Posterior cingulate gyrus (tissue), 11 donors: ENCODE measurements around the gene STOML2.

Source experiments
- DNase-seq, 10 donors: peaks; one replicate each; pipeline versions ENCODE4 v3.0.0 to v3.0.0-alpha.2; 2020 to 2021; ENCODE audit warnings: mixed read lengths in 3 of 10
- intact Hi-C: fragments of 100-400 bp; cut with DNase I; formaldehyde crosslinking; loops from one replicate; pipeline ENCODE4 v1.15.1; 2023

STOML2 gene

GRCh38 chr9:35108946-35109575 is 6.1 kb upstream of the STOML2 start:
- intact Hi-C loops, result no loop called here
- DNase-seq, result no peak

- peak in 1 of 10 donors; percentile 49 for DNase-seq
- intact Hi-C loops, result no loop called here
Observed at GRCh38 chr9:35108461-35108860, 5.5 kb upstream of the STOML2 start.

DNA sequence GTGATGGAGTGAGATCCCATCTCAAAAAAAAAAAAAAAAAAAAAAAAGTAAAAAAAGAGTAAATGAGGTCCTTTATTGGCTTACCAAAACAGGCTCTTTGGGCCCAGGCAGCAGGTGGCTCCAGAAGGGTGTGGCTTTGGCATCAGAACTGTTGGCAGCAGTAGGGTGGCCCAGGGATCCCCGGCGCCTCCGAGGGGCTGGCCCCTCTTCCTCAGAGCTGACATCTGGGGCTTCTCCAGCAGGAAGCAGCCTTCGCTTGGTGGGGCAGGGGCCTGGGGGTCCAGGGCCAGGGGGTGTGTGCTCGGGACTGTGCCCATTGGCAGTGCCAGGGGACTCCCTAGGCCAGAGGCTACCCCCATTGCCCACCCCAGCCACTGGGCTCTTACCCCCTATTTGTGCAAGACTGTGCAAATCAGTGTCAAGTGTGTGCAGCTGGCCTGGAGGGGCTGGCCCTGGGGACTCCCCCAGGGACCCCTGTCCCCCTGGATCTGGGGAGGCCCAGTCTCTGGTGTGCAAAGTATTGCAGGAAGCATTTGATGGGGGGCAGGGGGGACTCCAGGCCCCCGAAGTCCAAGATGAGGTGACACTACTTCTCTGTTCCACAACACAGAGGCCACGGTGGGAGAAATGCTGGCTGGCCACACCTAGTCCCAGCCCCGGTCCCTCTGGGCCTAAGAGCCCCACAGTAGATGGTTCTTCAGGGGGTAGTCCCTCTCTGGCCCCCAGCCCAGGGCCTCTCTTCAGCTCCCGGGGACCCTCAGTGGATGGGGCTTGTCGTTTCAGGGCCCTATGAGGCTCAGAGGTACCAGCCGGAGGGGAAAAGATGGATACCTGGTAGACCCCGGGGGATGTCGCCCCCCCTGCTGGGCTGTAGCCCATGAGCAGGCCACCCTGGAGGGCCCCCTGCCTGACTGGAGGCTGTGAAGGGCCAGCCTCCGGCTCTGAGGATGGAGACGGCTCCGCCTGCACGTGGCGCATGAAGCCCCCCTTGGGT is 4.7 kb upstream of the STOML2 start:
- DNase-seq, result peak in 1 of 10 donors; percentile 62
- intact Hi-C loops, result no loop called here

DNA sequence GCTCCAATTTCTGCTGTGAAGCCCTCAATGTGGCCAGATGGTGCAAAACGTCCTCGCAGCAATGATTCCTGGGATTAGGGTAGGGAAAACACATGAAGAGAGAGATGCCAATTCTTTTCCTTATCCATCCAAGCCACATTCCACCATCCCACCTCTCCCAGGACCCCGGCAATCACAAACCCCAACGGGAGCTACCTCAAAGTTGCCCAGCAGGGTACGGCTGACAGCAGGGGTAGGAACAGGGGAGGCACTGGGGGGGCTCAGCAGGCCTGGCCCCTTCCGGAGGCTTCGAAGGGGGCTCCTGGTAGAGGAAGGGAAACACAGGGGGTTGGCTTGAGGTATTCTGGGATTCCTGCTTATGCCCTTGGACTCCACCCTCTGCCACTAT is 3.4 kb upstream of the STOML2 start:
- peak in 1 of 10 donors; percentile 14 for DNase-seq
- intact Hi-C loops, result no loop called here

GRCh38 chr9:35105571-35106342 is 2.8 kb upstream of the STOML2 start:
- no peak for DNase-seq
- intact Hi-C loops, result no loop called here

DNA sequence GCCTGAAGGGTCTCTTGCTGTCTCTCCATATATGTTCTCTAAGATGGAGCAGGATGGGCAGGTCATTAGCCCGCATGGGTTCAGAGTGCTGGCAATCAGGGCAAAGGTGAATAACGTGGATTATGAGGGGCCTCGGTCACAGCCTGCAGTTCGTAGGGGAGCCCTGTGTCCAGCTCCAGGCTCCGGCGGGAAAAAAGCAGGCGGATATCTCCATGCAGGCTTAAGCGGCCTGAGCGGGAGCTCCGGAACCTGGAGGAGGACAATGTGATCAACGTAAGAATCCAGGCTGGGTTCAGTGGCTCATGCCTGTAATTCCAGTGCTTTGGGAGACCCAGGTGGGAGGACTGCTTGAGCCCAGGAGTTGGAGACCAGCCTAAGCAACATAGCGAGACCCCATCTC is 2.2 kb upstream of the STOML2 start:
- no peak for DNase-seq
- intact Hi-C loops, result no loop called here

- intact Hi-C loops, result no loop called here
- DNase-seq, result peak in 1 of 10 donors; percentile 6
Observed at GRCh38 chr9:35104586-35104985, 1.7 kb upstream of the STOML2 start.

GRCh38 chr9:35103660-35104191 is 795 bp upstream of the STOML2 start:
- peak in 1 of 10 donors; percentile 63 for DNase-seq
- intact Hi-C loops, result no loop called here

- DNase-seq, result peak in 2 of 10 donors; percentile 20 to 88
- intact Hi-C loops, result no loop called here
Observed at GRCh38 chr9:35102465-35102768, 514 bp downstream of the STOML2 start.

DNA sequence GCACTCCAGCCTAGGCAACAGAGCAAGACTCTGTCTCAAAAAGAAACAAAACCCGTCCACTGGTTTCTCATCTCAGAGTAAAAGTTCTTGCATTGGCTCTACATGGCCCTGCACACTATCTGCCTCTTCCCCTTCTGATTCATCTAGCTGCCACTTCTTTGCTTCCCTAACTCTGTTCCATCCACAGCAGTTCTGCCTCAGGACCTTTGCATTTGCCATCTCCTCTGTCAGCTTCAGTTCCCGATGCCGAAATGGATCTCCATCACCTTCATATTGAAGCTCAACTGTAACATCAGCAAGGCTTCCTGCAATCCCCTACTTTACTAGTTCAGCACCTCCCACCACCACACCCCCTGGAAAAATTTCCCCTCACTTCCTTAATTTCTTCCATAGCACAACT is 5.4 kb downstream of the STOML2 start:
- intact Hi-C loops, result loop anchor here (10.0 kb wide), 1 partner anchor 637 kb away; the partner anchor contains the start of genes CREB3 and TLN1
- DNase-seq, result no peak

GRCh38 chr9:35096035-35096849 is 6.7 kb downstream of the STOML2 start, which contains the start of gene PIGO:
PIGO (minus strand) TSS chr9:35096591; CDS start chr9:35095565, 1,026 bp downstream.
- DNase-seq, result peak; percentile 74 to 98 (median 88)
- intact Hi-C loops, result loop anchor here (1.0 to 10.0 kb wide), 2 partner anchors 197 to 639 kb away; partner anchors contain the start of genes CREB3 and TLN1

DNA sequence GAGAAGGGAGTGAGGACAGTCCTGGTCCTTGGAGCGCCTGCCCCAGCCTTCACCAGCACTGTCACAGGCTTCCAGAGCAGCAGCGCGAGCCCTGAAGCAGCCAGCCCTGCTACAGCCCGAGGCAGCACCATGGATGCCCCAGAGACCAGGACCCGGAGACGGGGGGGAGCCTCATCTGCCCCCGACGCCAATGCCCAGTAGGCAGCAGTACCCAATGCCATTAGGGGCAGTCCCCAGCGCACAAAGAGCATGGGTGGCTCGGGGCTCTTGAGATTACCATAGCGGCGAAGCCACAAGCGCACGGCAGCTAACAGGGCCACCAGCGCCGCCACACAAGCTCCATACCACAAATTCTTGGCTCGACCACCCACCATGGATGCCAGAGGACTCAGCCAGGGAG is 11.4 kb downstream of the STOML2 start:
- DNase-seq, result no peak
- intact Hi-C loops, result loop anchor here (10.0 kb wide), 1 partner anchor 643 kb away; the partner anchor contains the start of genes CREB3 and TLN1

DNA sequence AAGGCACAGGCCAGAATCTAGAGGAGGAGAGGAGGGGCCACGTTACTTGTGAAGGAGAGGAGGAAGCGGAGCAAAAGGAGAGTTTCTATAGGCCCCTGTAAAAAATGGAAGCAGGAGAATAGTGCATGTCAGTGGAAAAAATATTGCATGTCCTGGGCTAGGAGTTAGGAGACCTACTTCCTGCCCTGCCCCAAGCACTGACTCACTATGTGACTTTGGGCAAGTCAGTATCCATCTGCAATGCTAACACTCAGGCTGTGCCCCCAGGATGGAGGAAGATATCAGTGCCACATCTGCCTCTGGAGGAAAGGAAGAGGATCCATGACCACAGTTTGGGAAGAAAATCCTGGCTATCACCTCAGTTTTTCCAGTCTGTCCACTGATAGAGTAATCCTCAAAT is 13.5 kb downstream of the STOML2 start:
- intact Hi-C loops, result no loop called here
- DNase-seq, result peak in 1 of 10 donors; percentile 4

- intact Hi-C loops, result no loop called here
- no peak for DNase-seq
Observed at GRCh38 chr9:35085078-35085477, 17.9 kb downstream of the STOML2 start.

DNA sequence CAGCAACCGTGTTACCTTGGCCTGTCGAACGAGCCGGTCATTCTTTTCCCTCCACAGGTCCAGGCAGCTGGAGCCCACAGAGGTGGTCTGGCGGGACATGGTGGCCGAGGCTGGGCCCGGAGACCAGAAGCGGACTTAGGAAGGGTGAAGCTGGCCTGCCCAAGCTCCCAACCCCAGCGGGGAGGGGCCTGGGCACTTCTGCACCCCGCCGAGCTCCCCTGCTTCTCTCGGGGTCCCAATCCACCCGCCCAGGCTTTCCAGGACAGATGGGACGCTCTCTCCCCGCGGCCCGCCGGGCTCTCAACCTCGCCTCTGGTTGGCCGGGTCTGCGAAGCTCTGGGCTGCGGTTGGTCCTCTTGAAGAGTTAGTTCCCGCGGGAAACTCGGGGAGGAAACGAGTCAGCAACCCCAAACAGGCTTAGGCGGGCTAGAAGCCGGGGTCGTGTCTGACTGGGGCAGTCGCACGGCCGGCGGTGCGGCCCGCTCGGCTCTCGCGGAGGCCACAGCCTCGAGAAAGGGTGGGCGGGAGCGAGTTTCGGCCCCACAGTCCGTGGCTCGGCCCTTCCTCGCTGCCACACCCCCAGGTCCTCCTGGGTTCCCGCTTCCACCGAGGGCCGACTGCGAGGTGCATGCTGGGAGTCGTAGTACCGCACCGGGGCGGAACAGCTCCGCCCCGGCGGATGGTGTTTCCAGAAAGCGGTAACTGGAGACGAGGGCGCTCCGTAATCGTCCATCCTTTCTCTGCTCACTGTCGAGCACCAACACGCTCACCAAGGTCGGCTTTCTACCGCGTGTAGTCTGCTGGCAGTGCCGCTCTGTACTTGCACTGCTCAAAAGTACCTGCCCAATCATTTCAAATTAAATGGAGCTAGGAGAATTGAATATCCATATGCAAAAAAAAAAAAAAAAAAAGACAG is 23.2 kb downstream of the STOML2 start, which contains the start of gene FANCG:
Gene FANCG, minus strand, starts transcription at position 517 of the 916 bp plus-strand sequence. Its CDS starts 418 bp downstream, at position 99.
- intact Hi-C loops, result loop anchor here (1.0 to 10.0 kb wide), 2 partner anchors 7 to 85 kb away; partner anchors contain the start of genes UNC13B and VCP
- DNase-seq, result peak; percentile 86 to 99 (median 91)

GRCh38 chr9:35079041-35079425 is 23.9 kb downstream of the STOML2 start:
- no peak for DNase-seq
- intact Hi-C loops, result loop anchor here (10.0 kb wide), 1 partner anchor 86 kb away; the partner anchor contains the start of gene UNC13B

GRCh38 chr9:35078066-35078465 is 24.9 kb downstream of the STOML2 start:
- intact Hi-C loops, result loop anchor here (10.0 kb wide), 1 partner anchor 87 kb away; the partner anchor contains the start of gene UNC13B
- DNase-seq, result peak in 1 of 10 donors; percentile 69

DNA sequence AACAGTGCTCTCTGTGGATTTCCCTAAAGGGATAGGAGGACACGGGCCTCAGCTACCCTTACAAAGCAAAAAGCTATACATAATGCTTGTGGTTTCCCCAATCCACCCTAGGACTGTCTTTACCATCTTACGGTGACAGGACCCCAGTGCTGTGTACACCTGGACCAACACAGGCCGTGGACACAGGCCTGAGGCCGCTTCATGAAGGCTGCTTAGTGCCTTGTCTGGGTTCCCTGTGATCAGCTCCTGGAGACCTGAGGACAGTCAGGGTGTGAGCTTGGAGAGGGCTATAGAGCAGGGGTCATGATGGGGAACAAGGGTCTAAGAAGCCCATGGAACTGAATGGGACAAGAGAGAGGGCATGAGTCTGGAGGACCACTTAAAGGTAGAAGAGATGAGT is 26.1 kb downstream of the STOML2 start:
- peak in 1 of 10 donors; percentile 54 for DNase-seq
- intact Hi-C loops, result loop anchor here (10.0 kb wide), 1 partner anchor 88 kb away; the partner anchor contains the start of gene UNC13B
